Muscle of back (tissue), 13 donors: Measurements from ENCODE around the gene EPS8L1. TPM values are rescaled to one million over a fixed set of nuclear protein-coding genes. Genes with fewer than 3 reads are reported as not detected.
"Not testable (repeated sequence)": the region's sequence is repeated elsewhere in the genome, so short reads cannot be mapped to it uniquely, and the experiment has no call there.

Experiments
- DNase-seq, 3 donors: peaks; one replicate each; pipeline versions ENCODE4 v3.0.0 to v3.0.0-alpha.2; 2013
- long read RNA-seq, 9 donors: transcript quantifications; one replicate each; lab custom pipeline, GENCODE V29; 2026
- polyA plus RNA-seq, 10 donors: library from polyadenylated mRNA; unstranded; fragments of 120-200 nt; gene quantifications; one replicate each; pipeline ENCODE4 v1.2.1, GENCODE V29; 2013; ENCODE audit not compliant: insufficient read length in 10 of 10

The EPS8L1 gene
- 1 to 10 TPM; 2.8 to 9.1 (median 4.7) TPM for polyA plus RNA-seq
- long read RNA-seq, donor 1, transcript EPS8L1-206 (2 exons, 745 nt) = major isoform, 5 of 5 reads
- long read RNA-seq, donor 1, partial matches to known transcripts = 0 of 5 reads
- long read RNA-seq, donor 1, other reads (novel, unspliced or antisense) = 0 of 5 reads
- long read RNA-seq, donor 2, partial matches to known transcripts = 6 of 8 reads
- long read RNA-seq, donor 2, other reads (novel, unspliced or antisense) = 0 of 8 reads
- long read RNA-seq, donor 3 = 0 reads
- long read RNA-seq, donor 4 = 0 reads
- long read RNA-seq, donor 5, transcript EPS8L1-206 (2 exons, 745 nt) = major isoform, 5 of 1,963 reads
- long read RNA-seq, donor 5, partial matches to known transcripts = 1,669 of 1,963 reads
- long read RNA-seq, donor 5, other reads (novel, unspliced or antisense) = 288 of 1,963 reads
- long read RNA-seq, donor 6, transcript EPS8L1-206 (2 exons, 745 nt) = major isoform, 5 of 1,530 reads
- long read RNA-seq, donor 6, partial matches to known transcripts = 981 of 1,530 reads
- long read RNA-seq, donor 6, other reads (novel, unspliced or antisense) = 544 of 1,530 reads
- long read RNA-seq, donor 7, transcript EPS8L1-206 (2 exons, 745 nt) = major isoform, 5 of 5 reads
- long read RNA-seq, donor 7, partial matches to known transcripts = 0 of 5 reads
- long read RNA-seq, donor 7, other reads (novel, unspliced or antisense) = 0 of 5 reads
- long read RNA-seq, donor 8, partial matches to known transcripts = 0 of 2 reads
- long read RNA-seq, donor 8, other reads (novel, unspliced or antisense) = 0 of 2 reads
- long read RNA-seq, donor 9 = 0 reads

- DNase-seq = no peak
Measured at GRCh38 chr19:55075371-55075998, at the start of gene EPS8L1. EPS8L1 (plus strand) TSS chr19:55075869; CDS start chr19:55076445, 576 bp downstream.

GRCh38 chr19:55027140-55027471, 48.6 kb upstream of the EPS8L1 start:
- not testable (repeated sequence) for DNase-seq

GRCh38 chr19:55027472-55028337, 48.0 kb upstream of the EPS8L1 start:
- DNase-seq = no peak

- DNase-seq = no peak
Measured at GRCh38 chr19:55028757-55029156, 46.9 kb upstream of the EPS8L1 start.

GRCh38 chr19:55031178-55031577, 44.5 kb upstream of the EPS8L1 start:
- DNase-seq = no peak

- no peak for DNase-seq
Measured at GRCh38 chr19:55032170-55032800, 43.4 kb upstream of the EPS8L1 start.

- DNase-seq = not testable (repeated sequence)
Measured at GRCh38 chr19:55032976-55033643, 42.6 kb upstream of the EPS8L1 start.

GRCh38 chr19:55034751-55035150, 40.9 kb upstream of the EPS8L1 start:
- no peak for DNase-seq

GRCh38 chr19:55036058-55036457, 39.6 kb upstream of the EPS8L1 start:
- no peak for DNase-seq

GRCh38 chr19:55037603-55038002, 38.1 kb upstream of the EPS8L1 start:
- not testable (repeated sequence) for DNase-seq

GRCh38 chr19:55040654-55041053, 35.0 kb upstream of the EPS8L1 start:
- DNase-seq = not testable (repeated sequence)

- no peak for DNase-seq
Measured at GRCh38 chr19:55041244-55041626, 34.4 kb upstream of the EPS8L1 start.

GRCh38 chr19:55041627-55042343, 33.9 kb upstream of the EPS8L1 start:
- no peak for DNase-seq

GRCh38 chr19:55042344-55042678, 33.4 kb upstream of the EPS8L1 start:
- DNase-seq = no peak

GRCh38 chr19:55042688-55043087, 33.0 kb upstream of the EPS8L1 start:
- no peak for DNase-seq

GRCh38 chr19:55044286-55044685, 31.4 kb upstream of the EPS8L1 start:
- DNase-seq = no peak

GRCh38 chr19:55044771-55045716, 30.6 kb upstream of the EPS8L1 start:
- DNase-seq = no peak

GRCh38 chr19:55046975-55047622, 28.6 kb upstream of the EPS8L1 start:
- DNase-seq = no peak
